ENCODE data around the gene TIMM44.
A peak's percentile ranks its signal among the peaks of the same experiment; 100 is the strongest.
"Not testable (repeated sequence)": the region's sequence is repeated elsewhere in the genome, so short reads cannot be mapped to it uniquely, and the experiment has no call there.

TIMM44 gene

GRCh38 chr19:7905859-7906258, 37.6 kb downstream of the TIMM44 start:
- no peak overlapping the region for H3K27ac ChIP-seq
- no peak for DNase-seq (ENCODE audit: low read depth, low spot score)

DNA sequence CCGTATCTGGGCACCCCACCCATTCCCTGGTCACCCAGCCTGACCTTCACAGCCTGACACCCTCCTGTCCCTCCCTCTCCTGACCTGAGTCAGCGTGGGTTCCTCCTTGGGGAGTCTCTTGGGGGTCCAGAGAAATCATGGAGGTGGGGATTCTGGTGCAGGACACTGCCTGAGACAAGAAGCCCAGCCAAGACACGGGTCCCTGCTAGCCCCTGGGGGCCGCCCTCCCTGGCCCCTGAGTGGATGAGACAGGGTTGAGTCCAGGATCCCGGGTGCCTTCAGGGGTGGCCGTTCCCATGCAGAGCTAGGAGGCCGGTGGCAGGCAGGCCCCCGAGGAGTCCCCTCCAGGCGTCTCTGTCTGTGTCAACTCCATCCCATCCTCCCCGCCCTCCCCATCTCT, 38.2 kb downstream of the TIMM44 start:
- DNase-seq (ENCODE audit: low read depth, low spot score) = no peak
- no peak overlapping the region for H3K27ac ChIP-seq

DNA sequence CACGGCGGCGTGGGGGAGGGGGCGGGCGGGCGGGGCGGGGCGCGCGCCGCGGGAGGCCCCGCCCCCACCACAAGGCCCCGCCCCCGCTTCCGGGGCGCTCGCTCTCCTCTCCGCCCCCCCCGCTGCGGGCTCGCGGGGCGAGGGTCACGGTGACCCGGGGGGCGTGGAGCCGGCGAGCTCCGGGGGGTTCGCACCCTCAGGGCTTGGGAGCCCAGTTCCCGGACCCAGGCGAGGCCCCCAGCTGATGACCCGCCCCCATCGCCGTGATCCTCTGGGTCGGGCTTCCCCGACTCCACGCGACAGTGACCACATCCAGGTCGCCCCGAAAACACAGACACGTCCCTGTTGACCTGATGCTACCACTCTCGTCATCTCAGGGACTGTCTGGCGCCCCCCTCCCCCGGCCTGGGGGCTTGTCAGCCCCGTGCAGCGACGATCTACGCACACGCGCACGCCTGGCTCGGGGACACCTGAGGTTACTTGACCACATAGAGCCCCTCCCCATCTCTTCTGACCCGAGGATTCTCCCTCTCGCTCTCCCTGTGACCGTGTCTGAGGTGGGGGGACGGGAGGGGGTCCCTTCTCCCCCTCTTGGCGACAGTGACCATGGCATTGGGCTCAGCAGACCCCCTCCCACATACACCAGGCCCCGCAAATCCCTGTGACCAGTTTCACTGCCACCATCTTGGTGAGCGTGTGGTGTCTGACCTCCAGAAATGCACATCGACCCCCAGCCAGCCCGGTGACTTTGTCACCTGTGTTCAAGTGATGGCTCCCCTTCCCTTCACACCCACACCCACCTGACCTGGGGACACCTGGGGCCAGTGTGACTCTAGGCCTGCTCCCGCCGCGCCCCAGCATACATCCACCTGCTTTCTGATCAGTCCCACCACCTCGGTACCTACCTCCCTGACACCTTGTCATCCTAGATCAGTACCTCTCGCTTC, 39.1 kb downstream of the TIMM44 start:
- peak overlapping the region; percentile 81 for H3K27ac ChIP-seq
- DNase-seq (ENCODE audit: low read depth, low spot score) = no peak

GRCh38 chr19:7903244-7904073, 40.0 kb downstream of the TIMM44 start, which contains the start of gene MAP2K7:
Gene MAP2K7, plus strand, starts transcription at chr19:7903877. Its CDS starts 68 bp downstream, at chr19:7903945.
- DNase-seq (ENCODE audit: low read depth, low spot score) = peak; percentile 89
- H3K27ac ChIP-seq = peak within 1 kb of the TSS; percentile 81

GRCh38 chr19:7902796-7903243, 40.6 kb downstream of the TIMM44 start:
- H3K27ac ChIP-seq = peak overlapping the region; percentile 81
- no peak for DNase-seq (ENCODE audit: low read depth, low spot score)

GRCh38 chr19:7901337-7901736, 42.1 kb downstream of the TIMM44 start:
- H3K27ac ChIP-seq = peak overlapping the region; percentile 81
- DNase-seq (ENCODE audit: low read depth, low spot score) = no peak

DNA sequence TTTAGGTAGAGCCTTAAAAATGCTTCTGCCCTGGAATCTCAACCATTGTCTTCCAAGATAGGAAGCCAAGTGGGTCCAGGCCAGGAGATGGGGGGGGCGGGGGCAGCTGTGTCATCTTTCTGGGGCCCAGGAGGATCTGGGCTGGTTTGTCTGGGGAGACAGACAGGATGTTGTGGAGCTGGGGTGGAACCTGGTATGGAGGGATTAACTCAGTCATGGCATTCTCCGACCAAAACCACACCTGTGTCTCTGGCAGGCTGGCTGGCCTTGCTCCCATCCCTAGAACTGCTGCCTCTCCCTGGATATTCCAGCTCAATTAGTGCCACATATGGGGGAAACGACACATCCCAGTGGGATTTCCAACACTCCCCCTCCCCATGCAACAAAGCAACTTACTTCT, 42.5 kb downstream of the TIMM44 start:
- peak overlapping the region; percentile 81 for H3K27ac ChIP-seq

GRCh38 chr19:7900401-7900870, 43.0 kb downstream of the TIMM44 start:
- peak overlapping the region; percentile 81 for H3K27ac ChIP-seq

More for the DNA sequence above, 42.5 kb downstream of the TIMM44 start:
- DNase-seq (ENCODE audit: low read depth, low spot score) = no peak

DNA sequence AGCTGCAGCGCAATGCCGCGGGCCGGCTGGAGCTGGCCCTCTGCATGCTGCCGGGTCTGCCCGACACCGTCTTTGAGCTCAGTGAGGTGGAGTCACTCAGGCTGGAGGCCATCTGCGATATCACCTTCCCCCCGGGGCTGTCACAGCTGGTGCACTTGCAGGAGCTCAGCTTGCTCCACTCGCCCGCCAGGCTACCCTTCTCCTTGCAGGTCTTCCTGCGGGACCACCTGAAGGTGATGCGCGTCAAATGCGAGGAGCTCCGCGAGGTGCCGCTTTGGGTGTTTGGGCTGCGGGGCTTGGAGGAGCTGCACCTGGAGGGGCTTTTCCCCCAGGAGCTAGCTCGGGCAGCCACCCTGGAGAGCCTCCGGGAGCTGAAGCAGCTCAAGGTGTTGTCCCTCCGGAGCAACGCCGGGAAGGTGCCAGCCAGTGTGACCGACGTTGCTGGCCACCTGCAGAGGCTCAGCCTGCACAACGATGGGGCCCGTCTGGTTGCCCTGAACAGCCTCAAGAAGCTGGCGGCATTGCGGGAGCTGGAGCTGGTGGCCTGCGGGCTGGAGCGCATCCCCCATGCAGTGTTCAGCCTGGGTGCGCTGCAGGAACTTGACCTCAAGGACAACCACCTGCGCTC, 43.6 kb downstream of the TIMM44 start:
- H3K27ac ChIP-seq = peak overlapping the region; percentile 81
- DNase-seq (ENCODE audit: low read depth, low spot score) = no peak

More at GRCh38 chr19:7900401-7900870, 43.0 kb downstream of the TIMM44 start:
- DNase-seq (ENCODE audit: low read depth, low spot score) = no peak

DNA sequence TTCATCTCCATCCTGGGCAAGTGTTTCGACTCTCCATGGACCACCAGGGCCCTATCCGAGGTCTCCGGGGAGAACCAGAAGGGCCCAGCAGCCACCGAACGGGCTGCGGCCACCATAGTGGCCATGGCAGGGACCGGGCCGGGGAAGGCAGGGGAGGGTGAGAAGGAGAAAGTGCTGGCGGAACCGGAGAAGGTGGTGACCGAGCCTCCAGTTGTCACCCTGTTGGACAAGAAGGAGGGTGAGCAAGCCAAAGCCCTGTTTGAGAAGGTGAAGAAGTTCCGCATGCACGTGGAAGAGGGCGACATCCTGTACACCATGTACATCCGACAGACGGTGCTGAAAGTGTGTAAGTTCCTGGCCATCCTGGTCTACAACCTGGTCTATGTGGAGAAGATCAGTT, 44.5 kb downstream of the TIMM44 start:
- DNase-seq (ENCODE audit: low read depth, low spot score) = no peak
- no peak overlapping the region for H3K27ac ChIP-seq

GRCh38 chr19:7897292-7897691, 46.2 kb downstream of the TIMM44 start:
- no peak overlapping the region for H3K27ac ChIP-seq
- DNase-seq (ENCODE audit: low read depth, low spot score) = no peak

GRCh38 chr19:7895565-7895964, 47.9 kb downstream of the TIMM44 start:
- no peak overlapping the region for H3K27ac ChIP-seq
- no peak for DNase-seq (ENCODE audit: low read depth, low spot score)

DNA sequence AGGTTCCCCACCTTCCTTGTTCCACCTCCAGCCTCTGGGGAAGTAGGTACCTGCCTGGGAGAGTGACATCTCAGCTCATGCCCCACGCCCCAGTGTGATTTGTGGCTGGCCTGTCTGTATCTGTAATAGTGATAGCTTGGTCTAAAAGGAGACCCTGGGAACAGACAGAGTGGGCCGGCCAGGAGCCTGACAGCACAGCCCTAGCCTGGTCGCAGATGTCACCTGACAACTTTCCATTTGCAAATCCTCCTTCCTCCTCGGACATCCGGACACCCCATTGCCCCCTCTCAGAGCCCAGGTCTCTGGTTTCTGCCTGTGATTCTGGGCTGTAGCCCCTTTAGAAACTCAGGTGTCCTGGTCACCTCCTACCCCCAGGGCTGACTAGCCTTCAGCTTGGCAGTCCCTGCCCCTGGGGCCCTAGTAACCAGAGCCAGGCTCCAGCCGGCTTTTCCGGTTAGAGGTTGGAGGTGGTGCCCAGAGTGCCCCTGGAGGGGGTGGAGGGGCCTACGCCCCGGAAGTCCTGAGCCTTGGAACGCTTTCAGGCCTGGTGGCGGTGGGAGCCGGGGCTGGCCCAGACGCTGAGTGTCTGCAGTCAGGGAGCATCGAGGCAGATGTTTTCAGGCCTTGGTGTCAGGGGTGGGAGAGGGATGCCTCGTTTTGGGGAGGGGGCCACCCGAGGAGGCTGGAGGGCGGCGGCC, 48.7 kb downstream of the TIMM44 start:
- peak overlapping the region; percentile 48 for H3K27ac ChIP-seq

DNA sequence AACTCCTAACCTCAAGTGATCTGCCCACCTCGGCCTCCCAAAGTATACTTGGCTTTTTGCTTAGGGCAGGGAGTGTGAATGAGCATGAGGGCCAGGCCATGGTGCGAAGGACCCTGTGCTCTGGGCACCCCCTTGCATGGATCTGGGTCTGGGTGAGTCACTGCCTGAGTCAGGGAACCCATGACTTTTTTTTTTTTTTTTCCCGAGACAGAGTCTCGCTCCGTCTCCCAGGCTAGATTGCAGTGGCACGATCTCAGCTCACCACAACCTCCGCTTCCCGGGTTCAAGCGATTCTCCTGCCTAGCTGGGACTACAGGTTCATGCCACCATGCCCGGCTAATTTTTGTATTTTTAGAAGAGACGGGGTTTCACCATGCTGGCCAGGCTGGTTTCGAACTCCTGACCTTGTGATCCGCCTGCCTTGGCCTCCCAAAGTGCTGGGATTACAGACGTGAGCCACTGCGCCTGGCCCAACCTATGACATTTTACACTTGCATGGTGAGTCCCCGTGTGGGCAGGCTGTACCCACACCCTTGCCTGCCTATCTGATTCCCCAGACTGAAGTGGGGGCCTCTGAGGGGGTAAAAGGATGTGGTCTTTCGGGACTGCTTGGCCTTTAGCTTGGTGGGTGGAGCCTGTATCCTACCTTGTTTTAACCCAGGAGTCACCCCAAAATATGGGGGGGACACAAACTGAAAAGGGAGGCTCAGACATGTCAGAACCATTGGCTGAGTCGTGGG, 49.9 kb downstream of the TIMM44 start:
- H3K27ac ChIP-seq = not testable (repeated sequence)

More for the DNA sequence above, 48.7 kb downstream of the TIMM44 start:
- no peak for DNase-seq (ENCODE audit: low read depth, low spot score)

GRCh38 chr19:7888826-7889217, 54.6 kb downstream of the TIMM44 start:
- H3K27ac ChIP-seq = no peak overlapping the region
- no peak for DNase-seq (ENCODE audit: low read depth, low spot score)

More for the DNA sequence above, 49.9 kb downstream of the TIMM44 start:
- DNase-seq (ENCODE audit: low read depth, low spot score) = not testable (repeated sequence)

DNA sequence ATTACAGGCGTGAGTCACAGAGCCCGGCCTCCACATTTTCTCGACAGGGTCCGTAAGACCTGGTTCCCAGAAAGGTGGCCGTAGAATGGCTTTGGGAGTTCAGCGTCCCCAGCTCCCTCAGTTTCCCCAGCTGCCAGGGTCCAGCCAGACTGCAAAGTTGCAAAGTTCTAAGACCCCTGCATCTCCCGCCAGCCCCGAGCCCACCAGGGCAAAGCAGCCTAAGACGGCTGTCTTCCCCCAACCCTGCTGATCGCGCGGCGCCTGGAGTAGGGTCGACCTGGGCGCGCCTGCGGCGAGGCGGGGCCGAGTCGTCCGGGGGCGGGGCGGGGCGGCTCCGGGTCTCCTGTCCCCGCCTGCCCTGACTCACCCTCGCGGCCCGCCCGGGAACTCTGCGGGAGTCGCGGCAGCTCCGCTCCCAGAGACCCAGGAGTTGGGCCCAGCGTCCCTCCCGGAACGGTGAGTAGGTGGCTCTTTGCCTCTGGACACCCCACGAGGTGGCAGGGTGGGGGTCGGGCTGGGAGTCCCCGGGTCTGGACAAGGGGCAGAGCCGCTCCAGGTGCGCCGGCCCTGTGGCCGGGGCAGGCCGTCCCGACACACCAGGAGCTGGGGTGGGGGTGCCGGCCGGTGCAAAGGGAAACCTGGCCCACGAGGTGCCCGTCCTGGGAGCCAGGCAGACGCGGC, 55.2 kb downstream of the TIMM44 start, which contains the start of gene LRRC8E:
TSS of gene LRRC8E (plus strand) at position 366 of the 681 bp plus-strand sequence. CDS start 7,094 bp downstream, outside the sequence.
- DNase-seq (ENCODE audit: low read depth, low spot score) = no peak
- no peak within 1 kb of the TSS for H3K27ac ChIP-seq

DNA sequence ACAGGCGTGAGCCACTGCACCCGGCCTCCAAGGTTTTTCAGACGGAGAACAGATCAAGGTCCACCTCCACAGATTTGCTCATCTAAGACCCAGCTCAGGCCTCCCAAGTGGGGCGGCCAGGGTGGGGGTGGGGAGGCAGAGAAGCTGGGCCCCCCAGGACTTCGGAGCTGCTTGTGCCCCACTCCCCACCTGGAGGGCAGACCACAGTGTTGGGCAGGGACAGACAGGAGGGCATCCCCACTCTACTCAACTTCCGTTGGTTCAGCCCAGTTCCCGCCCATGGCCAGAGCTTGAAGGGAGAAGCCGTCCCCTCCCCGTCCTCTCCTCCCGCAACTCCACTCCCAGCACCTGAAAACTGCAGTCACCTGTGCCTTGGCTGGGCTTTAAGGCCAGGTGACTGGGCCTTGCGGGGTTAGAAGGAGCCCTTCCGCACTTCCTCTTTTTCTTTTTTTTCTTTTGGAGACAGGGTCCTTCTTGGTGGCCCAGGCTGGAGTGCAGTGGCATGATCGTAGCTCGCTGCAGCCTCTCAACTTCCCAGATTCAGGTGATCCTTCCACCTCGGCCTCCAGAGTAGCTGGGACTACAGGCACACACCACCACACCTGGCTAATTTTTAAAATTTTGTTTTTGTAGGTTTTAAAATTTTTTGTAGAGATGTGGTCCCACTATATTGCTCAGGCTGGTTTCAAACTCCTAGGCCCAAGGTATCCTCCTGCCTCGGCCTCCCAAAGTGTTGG, 55.9 kb downstream of the TIMM44 start:
- no peak overlapping the region for H3K27ac ChIP-seq
- no peak for DNase-seq (ENCODE audit: low read depth, low spot score)
